ENCODE measurements around the gene ZBTB7B.

Gene ZBTB7B

GRCh38 chr1:155039308-155039669 is 36.7 kb downstream of the ZBTB7B start:
- H3K4me1 Mint-ChIP-seq = peaks cover under 1% of the 10 kb centered on the region
- H3K27me3 Mint-ChIP-seq = peaks cover 50% of the 10 kb centered on the region
- H3K4me3 Mint-ChIP-seq = no peak overlapping the region
- no peak for ATAC-seq
- H3K36me3 Mint-ChIP-seq = no peaks in the 10 kb centered on the region
- no peaks in the 10 kb centered on the region for H3K9me3 Mint-ChIP-seq
- no peak overlapping the region for H3K27ac Mint-ChIP-seq

DNA sequence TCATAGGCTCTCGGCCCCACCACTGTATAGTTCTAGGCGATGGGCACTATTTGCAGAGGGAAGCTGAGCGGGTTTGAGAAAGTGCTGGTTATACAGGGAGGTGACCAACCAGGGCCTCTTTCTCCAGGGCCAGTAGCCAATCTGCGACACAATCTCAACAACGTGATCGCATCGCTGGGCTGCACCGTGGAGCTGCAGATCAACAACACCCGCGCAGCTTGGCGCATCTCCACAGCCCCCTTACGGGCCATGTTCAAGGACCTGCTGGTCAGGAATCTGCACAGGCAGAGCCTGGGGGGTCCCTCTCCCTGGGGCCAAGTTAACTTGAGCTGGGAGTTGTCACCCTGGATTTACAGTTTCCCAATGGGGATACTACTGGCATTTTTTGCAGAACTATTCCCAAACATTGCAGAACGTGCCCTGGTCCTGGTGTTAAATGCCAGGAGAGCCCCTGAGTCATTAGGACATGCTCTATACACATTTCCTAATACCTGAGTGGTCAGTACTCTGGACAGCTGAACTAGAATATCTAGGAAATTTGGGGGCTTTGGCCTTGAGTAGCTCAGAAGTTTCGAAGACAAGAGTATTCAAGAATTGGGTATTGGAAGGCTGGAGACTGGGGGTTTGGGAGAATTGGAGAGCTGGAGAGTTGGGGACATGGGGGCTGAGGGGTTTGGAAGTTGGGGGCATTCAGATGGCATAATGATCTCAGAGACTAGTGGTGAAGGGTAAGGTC is 37.9 kb downstream of the ZBTB7B start:
- ATAC-seq = no peak
- Mint-ChIP-seq H3K4me3 (no peak overlapping the region), H3K36me3 (no peaks in the 10 kb centered on the region), H3K27ac (no peak overlapping the region), H3K9me3 (no peaks in the 10 kb centered on the region), H3K4me1 (peaks cover 10% of the 10 kb centered on the region), H3K27me3 (peaks cover 40% of the 10 kb centered on the region)

GRCh38 chr1:155042789-155043188 is 40.2 kb downstream of the ZBTB7B start:
- H3K27ac Mint-ChIP-seq = no peak overlapping the region
- ATAC-seq = no peak
- H3K27me3 Mint-ChIP-seq = peaks cover 37% of the 10 kb centered on the region
- no peaks in the 10 kb centered on the region for H3K9me3 Mint-ChIP-seq
- H3K4me1 Mint-ChIP-seq = peaks cover 10% of the 10 kb centered on the region
- H3K36me3 Mint-ChIP-seq = no peaks in the 10 kb centered on the region
- no peak overlapping the region for H3K4me3 Mint-ChIP-seq

GRCh38 chr1:155043301-155043702 is 40.7 kb downstream of the ZBTB7B start:
- no peak overlapping the region for H3K27ac Mint-ChIP-seq
- no peaks in the 10 kb centered on the region for H3K9me3 Mint-ChIP-seq
- H3K36me3 Mint-ChIP-seq = no peaks in the 10 kb centered on the region
- no peak for ATAC-seq
- no peak overlapping the region for H3K4me3 Mint-ChIP-seq
- peaks cover 32% of the 10 kb centered on the region for H3K27me3 Mint-ChIP-seq
- H3K4me1 Mint-ChIP-seq = peaks cover 10% of the 10 kb centered on the region

DNA sequence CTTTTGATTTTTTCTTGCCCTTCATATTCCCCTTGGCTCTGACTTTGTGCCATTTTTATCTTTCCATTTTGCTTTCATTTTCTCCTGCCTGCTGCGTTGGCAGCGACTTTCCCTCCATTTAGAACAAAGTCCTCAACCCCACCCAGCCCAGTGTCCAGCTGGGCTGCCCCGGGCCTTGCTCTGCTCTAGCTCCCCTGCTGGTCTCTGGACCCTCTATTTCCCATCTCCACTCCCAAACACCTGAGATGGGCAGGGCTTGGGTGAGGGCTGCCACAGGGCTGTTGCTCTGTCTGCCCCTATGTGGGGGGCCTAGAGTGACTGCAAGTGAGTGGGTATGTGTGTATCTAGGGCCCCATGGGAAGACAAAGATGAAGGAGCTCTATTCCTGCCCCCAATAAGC is 41.2 kb downstream of the ZBTB7B start:
- H3K27ac Mint-ChIP-seq = no peak overlapping the region
- H3K36me3 Mint-ChIP-seq = no peaks in the 10 kb centered on the region
- peaks cover 10% of the 10 kb centered on the region for H3K4me1 Mint-ChIP-seq
- no peaks in the 10 kb centered on the region for H3K9me3 Mint-ChIP-seq
- no peak overlapping the region for H3K4me3 Mint-ChIP-seq
- H3K27me3 Mint-ChIP-seq = peaks cover 27% of the 10 kb centered on the region
- ATAC-seq = no peak

DNA sequence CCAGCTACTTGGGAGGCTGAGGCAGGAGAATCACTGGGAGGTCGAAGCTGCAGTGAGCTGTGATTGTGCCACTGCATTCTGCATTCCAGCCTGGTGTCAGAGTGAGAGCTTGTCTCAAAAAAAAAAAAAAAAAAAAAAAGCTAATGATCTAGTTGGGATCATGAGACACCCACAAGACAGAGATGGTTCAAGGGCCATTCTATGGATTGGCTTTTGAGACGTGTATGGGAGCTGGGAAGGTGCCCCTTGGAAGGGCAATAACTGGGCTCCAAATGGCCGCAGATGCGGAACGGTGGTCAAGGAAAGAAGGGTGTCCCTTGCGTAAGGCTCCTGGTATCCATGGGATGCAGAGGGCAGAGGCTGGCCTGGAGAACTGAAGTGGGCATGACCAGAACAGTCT is 41.8 kb downstream of the ZBTB7B start:
- Mint-ChIP-seq H3K4me1 (peaks cover 10% of the 10 kb centered on the region), H3K9me3 (no peaks in the 10 kb centered on the region), H3K4me3 (no peak overlapping the region), H3K36me3 (no peaks in the 10 kb centered on the region), H3K27me3 (peaks cover 22% of the 10 kb centered on the region), H3K27ac (no peak overlapping the region)
- ATAC-seq = no peak

DNA sequence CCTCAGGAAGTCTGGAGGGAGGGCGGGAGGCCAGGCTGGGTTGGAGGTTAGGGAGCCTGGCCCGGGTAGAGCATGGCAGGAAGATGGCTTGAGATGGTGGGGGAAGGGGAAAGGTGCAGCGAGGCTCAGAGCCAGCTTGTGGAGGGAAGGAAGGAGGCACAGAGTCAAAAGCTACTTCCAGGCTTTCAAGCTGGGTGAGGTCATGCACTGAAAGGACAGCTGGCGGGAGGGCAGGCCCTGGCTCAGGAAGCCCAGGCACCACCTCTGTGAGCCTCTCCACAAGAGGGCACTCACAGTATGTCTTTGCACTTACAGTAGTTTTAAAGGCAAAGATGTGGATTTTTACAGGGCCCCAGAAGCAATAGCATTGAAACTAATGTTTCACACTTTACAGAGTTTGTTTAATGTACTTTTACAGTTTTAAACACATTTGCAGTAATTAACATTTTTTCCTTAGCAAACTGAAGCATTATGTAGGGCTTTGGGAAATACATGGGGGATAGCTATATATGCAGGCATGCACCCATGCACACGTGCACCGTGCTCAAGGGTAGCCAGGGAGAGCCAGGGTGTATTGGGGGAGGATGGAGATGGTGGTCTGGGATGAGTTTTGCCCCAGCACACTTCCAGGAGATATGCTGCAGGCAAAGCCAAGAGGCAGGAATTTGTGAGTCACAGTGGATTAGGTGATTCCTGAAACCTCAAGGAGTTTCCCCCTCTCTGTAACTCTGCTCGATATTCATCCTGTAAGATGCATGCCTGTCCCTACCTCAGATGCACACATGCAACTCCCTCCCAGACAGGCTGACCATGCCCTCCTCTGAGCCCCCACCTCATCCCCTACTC is 42.4 kb downstream of the ZBTB7B start:
- Mint-ChIP-seq H3K27ac (no peak overlapping the region), H3K9me3 (no peaks in the 10 kb centered on the region), H3K4me1 (peaks cover 16% of the 10 kb centered on the region), H3K36me3 (no peaks in the 10 kb centered on the region), H3K27me3 (peaks cover 18% of the 10 kb centered on the region), H3K4me3 (no peak overlapping the region)
- ATAC-seq = peak; percentile 83

DNA sequence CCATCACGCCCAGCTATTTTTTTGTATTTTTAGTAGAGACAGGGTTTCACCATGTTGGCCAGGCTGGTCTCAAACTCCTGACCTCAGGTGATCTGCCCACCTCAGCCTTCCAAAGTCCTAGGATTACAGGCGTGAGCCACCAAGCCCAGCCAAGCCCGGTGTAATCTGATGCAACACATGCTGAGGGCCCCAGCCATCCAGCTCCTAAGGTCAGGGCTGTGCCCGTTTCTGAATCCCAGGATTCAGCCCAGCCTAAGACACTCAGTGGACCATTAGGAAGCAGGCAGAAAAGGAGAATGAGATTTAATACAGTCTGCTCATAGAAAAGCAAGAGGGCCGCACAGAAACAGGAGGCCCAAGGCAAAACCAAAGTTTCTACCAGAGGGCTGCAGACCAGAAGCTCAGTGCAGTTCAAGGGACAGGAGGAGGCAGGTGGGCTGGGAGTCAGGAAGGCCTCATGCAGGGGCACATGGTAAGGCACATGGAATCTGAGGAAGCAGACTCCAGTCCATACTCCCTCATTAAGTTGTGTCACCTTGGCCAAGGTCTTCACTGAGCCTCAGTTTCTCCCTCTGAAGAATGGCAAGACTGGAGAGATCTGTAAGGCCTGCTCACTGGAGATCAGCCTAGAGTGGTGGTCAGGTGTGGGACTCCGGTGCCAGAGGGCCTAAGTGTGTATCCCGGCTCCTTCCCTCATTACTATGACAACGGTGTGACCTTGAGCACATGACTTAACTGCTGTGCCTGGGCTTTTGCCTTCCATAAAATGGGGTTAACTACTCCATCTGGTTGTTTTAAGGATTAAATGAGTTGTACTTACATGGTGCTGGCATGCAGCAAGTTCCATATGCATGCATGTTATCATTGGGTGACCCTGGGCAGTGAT is 46.1 kb downstream of the ZBTB7B start:
- Mint-ChIP-seq H3K36me3 (no peaks in the 10 kb centered on the region), H3K4me3 (no peak overlapping the region), H3K4me1 (peaks cover 44% of the 10 kb centered on the region), H3K27ac (no peak overlapping the region), H3K27me3 (no peaks in the 10 kb centered on the region), H3K9me3 (no peaks in the 10 kb centered on the region)
- no peak for ATAC-seq

GRCh38 chr1:155049651-155050559 is 47.3 kb downstream of the ZBTB7B start:
- Mint-ChIP-seq H3K27me3 (no peaks in the 10 kb centered on the region), H3K27ac (peak overlapping the region; percentile 22), H3K4me3 (peak overlapping the region; percentile 85), H3K36me3 (no peaks in the 10 kb centered on the region), H3K9me3 (no peaks in the 10 kb centered on the region), H3K4me1 (peaks cover 38% of the 10 kb centered on the region)
- ATAC-seq = no peak

- Mint-ChIP-seq H3K27me3 (no peaks in the 10 kb centered on the region), H3K27ac (peak within 1 kb of the TSS; percentile 61), H3K9me3 (no peaks in the 10 kb centered on the region), H3K36me3 (peaks cover under 1% of the 10 kb centered on the region), H3K4me1 (peaks cover 34% of the 10 kb centered on the region), H3K4me3 (peak within 1 kb of the TSS; percentile 85)
- ATAC-seq = peak; percentile 88
These were observed 48.1 kb downstream of the ZBTB7B start, which contains the start of gene ADAM15 for GRCh38 chr1:155050560-155051341. ADAM15 (plus strand) TSS chr1:155051316; CDS start chr1:155051387, 71 bp downstream.

GRCh38 chr1:155051342-155051776 is 48.8 kb downstream of the ZBTB7B start:
- Mint-ChIP-seq H3K4me1 (peaks cover 34% of the 10 kb centered on the region), H3K27me3 (no peaks in the 10 kb centered on the region), H3K27ac (peak overlapping the region; percentile 7), H3K4me3 (peak overlapping the region; percentile 75), H3K9me3 (no peaks in the 10 kb centered on the region), H3K36me3 (peaks cover 7% of the 10 kb centered on the region)
- ATAC-seq = no peak

GRCh38 chr1:155051777-155052398 is 49.3 kb downstream of the ZBTB7B start:
- peaks cover 34% of the 10 kb centered on the region for H3K4me1 Mint-ChIP-seq
- ATAC-seq = peak; percentile 46
- peak overlapping the region; percentile 7 for H3K27ac Mint-ChIP-seq
- peak overlapping the region; percentile 75 for H3K4me3 Mint-ChIP-seq
- no peaks in the 10 kb centered on the region for H3K27me3 Mint-ChIP-seq
- H3K9me3 Mint-ChIP-seq = no peaks in the 10 kb centered on the region
- peaks cover 10% of the 10 kb centered on the region for H3K36me3 Mint-ChIP-seq

All from stimulated activated memory B cell treated with anti-CD40 and anti-IgM and Interleukin-4, amounts not matched to agents 10 μg/mL and 1 μg/mL and 100 μg/mL, for 72 hours (primary cell).